Neural crest cell (in vitro differentiated cells): ENCODE results near the gene CCNO. TPM values are rescaled to one million over a fixed set of nuclear protein-coding genes. Genes with fewer than 3 reads are reported as not detected.
A peak's percentile ranks its signal among the peaks of the same experiment; 100 is the strongest.

Source experiments
- DNase-seq: peaks from one replicate; pipeline ENCODE4 v3.0.0; 2021; ENCODE audit warnings: low read depth, mixed read lengths, low spot score
- H3K27ac Mint-ChIP-seq: one replicate; pipeline ENCODE4 v1.8.0; 2021; ENCODE audit warnings: mild to moderate bottlenecking, mixed read lengths; ENCODE audit not compliant: unreplicated experiment
- H3K27me3 Mint-ChIP-seq: 2 replicates; pipeline ENCODE4 v1.8.0; 2021; ENCODE audit warnings: low read depth, mild to moderate bottlenecking, mixed read lengths
- H3K36me3 Mint-ChIP-seq: 2 replicates; pipeline ENCODE4 v1.8.0; 2021; ENCODE audit warnings: low read depth, mild to moderate bottlenecking, mixed read lengths
- H3K4me1 Mint-ChIP-seq: 2 replicates; pipeline ENCODE4 v1.8.0; 2021; ENCODE audit warnings: mixed read lengths
- H3K4me3 Mint-ChIP-seq: one replicate; pipeline ENCODE4 v1.8.0; 2021; ENCODE audit warnings: mild to moderate bottlenecking, mixed read lengths
- H3K9me3 Mint-ChIP-seq: 2 replicates; pipeline ENCODE4 v1.8.0; 2021; ENCODE audit warnings: mixed read lengths
- CTCF ChIP-seq: fragments of 200-600 bp; sonication (generic); conservative IDR thresholded peaks from 2 replicates; pipeline ENCODE4 v1.5.0; 2021; ENCODE audit warnings: antibody characterized with exemption, mild to moderate bottlenecking
- long read RNA-seq: library from polyadenylated mRNA; unstranded; transcript quantifications from one replicate; pipeline ENCODE4 v2.0.0, GENCODE V29; 2020
- total RNA-seq: library from RNA; stranded (reverse); gene quantifications from 2 replicates; pipeline ENCODE4 v1.2.1, GENCODE V29; 2021

Gene CCNO
- total RNA-seq = 0.28 TPM in 1 of 2 replicates, not detected in the other
- long read RNA-seq = 0 reads

GRCh38 chr5:55232985-55233928, at the start of gene CCNO:
Gene CCNO, minus strand, starts transcription at chr5:55233608. Its CDS starts 85 bp downstream, at chr5:55233523.
- Mint-ChIP-seq H3K27ac (peak within 1 kb of the TSS; percentile 81), H3K9me3 (no peaks in the 10 kb centered on the region), H3K36me3 (no peaks in the 10 kb centered on the region), H3K27me3 (peaks cover 92% of the 10 kb centered on the region), H3K4me3 (peak within 1 kb of the TSS; percentile 96), H3K4me1 (peaks cover 22% of the 10 kb centered on the region)
- DNase-seq = peak; percentile 68
- TF ChIP-seq CTCF = peak; percentile 38

- DNase-seq = no peak
- no peak for TF ChIP-seq CTCF
- Mint-ChIP-seq H3K4me1 (no peaks in the 10 kb centered on the region), H3K9me3 (no peaks in the 10 kb centered on the region), H3K36me3 (peaks cover 3% of the 10 kb centered on the region), H3K27ac (no peak overlapping the region), H3K27me3 (no peaks in the 10 kb centered on the region), H3K4me3 (no peak overlapping the region)
These were observed 45.4 kb upstream of the CCNO start for GRCh38 chr5:55278778-55279177.

GRCh38 chr5:55276771-55277170, 43.4 kb upstream of the CCNO start:
- no peak overlapping the region for H3K27ac Mint-ChIP-seq
- H3K4me1 Mint-ChIP-seq = no peaks in the 10 kb centered on the region
- H3K9me3 Mint-ChIP-seq = no peaks in the 10 kb centered on the region
- H3K36me3 Mint-ChIP-seq = peaks cover 3% of the 10 kb centered on the region
- TF ChIP-seq CTCF = no peak
- no peak overlapping the region for H3K4me3 Mint-ChIP-seq
- H3K27me3 Mint-ChIP-seq = no peaks in the 10 kb centered on the region
- DNase-seq = no peak

- H3K4me1 Mint-ChIP-seq = peaks cover 5% of the 10 kb centered on the region
- H3K4me3 Mint-ChIP-seq = no peak overlapping the region
- H3K27me3 Mint-ChIP-seq = no peaks in the 10 kb centered on the region
- no peaks in the 10 kb centered on the region for H3K9me3 Mint-ChIP-seq
- no peak overlapping the region for H3K27ac Mint-ChIP-seq
- no peak for DNase-seq
- no peak for TF ChIP-seq CTCF
- H3K36me3 Mint-ChIP-seq = peaks cover 6% of the 10 kb centered on the region
These were observed 24.9 kb upstream of the CCNO start for GRCh38 chr5:55258339-55258738.

- Mint-ChIP-seq H3K27me3 (no peaks in the 10 kb centered on the region), H3K36me3 (peaks cover 6% of the 10 kb centered on the region)
These were observed 21.4 kb upstream of the CCNO start for GRCh38 chr5:55254802-55255201.

More at GRCh38 chr5:55254802-55255201, 21.4 kb upstream of the CCNO start:
- H3K4me1 Mint-ChIP-seq = peaks cover 5% of the 10 kb centered on the region
- H3K9me3 Mint-ChIP-seq = no peaks in the 10 kb centered on the region
- H3K27ac Mint-ChIP-seq = no peak overlapping the region
- no peak overlapping the region for H3K4me3 Mint-ChIP-seq
- no peak for DNase-seq
- TF ChIP-seq CTCF = no peak
